Measurements from ENCODE around the gene NTRK2.

Gene NTRK2

DNA sequence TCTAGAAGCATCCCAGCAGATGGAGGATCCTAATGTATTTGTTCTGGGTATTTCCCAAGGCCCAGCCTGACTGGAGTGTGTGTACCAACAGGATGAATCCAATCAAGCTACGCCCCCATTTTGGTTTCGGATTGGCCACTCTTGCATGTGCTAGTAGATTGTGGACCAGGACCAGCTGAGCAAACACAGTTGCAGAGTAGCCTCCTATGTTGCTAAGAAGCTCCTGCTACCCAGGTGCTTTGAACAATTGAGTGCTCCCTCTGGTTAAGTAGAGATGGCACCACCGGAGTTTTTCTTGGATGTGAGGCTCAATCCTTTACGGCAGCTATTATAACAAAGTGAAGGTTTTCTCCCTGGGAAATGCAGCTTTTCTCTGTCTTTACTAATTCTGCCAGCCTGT lies 204.5 kb downstream of the NTRK2 start:
- H3K79me2 ChIP-seq: no peaks in the 10 kb centered on the region
- no peaks in the 10 kb centered on the region for H3K9me3 ChIP-seq (ENCODE audit: control insufficient read depth, low read length)
- H3K27me3 ChIP-seq (ENCODE audit: control insufficient read depth, insufficient read depth, low read length): no peaks in the 10 kb centered on the region
- no peaks in the 10 kb centered on the region for H3K36me3 ChIP-seq (ENCODE audit: control insufficient read depth, insufficient read depth, low read length)
- no peak overlapping the region for H3K4me3 ChIP-seq (ENCODE audit: low read depth, low read length)
- TF ChIP-seq, protein P1, sequence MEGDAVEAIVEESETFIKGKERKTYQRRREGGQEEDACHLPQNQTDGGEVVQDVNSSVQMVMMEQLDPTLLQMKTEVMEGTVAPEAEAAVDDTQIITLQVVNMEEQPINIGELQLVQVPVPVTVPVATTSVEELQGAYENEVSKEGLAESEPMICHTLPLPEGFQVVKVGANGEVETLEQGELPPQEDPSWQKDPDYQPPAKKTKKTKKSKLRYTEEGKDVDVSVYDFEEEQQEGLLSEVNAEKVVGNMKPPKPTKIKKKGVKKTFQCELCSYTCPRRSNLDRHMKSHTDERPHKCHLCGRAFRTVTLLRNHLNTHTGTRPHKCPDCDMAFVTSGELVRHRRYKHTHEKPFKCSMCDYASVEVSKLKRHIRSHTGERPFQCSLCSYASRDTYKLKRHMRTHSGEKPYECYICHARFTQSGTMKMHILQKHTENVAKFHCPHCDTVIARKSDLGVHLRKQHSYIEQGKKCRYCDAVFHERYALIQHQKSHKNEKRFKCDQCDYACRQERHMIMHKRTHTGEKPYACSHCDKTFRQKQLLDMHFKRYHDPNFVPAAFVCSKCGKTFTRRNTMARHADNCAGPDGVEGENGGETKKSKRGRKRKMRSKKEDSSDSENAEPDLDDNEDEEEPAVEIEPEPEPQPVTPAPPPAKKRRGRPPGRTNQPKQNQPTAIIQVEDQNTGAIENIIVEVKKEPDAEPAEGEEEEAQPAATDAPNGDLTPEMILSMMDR (IDR thresholded peaks at IDR 0.05): no peak
- H3K4me1 ChIP-seq: no peaks in the 10 kb centered on the region
- no peak overlapping the region for H3K27ac ChIP-seq
- no peak overlapping the region for H3K9ac ChIP-seq
- no peak overlapping the region for H3K4me2 ChIP-seq (ENCODE audit: low read length)
- H2AFZ ChIP-seq: no peak overlapping the region

DNA sequence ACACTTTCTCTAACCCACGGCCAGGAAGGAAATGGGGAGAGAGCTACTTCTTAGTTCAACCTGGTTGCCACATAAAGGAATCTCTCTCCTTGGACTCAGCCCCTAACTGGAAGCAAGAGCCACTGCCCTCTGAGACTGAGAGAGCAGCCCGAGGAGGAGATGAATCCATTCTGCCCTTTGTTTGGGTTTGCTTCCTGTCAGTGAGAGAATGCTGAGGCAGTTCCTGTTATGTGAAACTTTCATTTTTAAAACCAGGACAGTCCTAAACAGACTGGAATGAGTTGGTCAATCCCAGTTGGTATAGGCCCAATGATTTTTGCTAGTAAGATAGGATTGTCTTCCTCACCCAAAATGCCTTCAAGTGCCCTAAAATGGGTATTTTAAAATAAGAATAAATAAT lies 205.1 kb downstream of the NTRK2 start:
- H2AFZ ChIP-seq: no peak overlapping the region
- no peaks in the 10 kb centered on the region for H3K79me2 ChIP-seq
- TF ChIP-seq, protein P1 (IDR thresholded peaks at IDR 0.05): no peak
- no peak overlapping the region for H3K27ac ChIP-seq
- no peaks in the 10 kb centered on the region for H3K27me3 ChIP-seq (ENCODE audit: control insufficient read depth, insufficient read depth, low read length)
- no peak overlapping the region for H3K4me3 ChIP-seq (ENCODE audit: low read depth, low read length)
- no peaks in the 10 kb centered on the region for H3K9me3 ChIP-seq (ENCODE audit: control insufficient read depth, low read length)
- no peaks in the 10 kb centered on the region for H3K36me3 ChIP-seq (ENCODE audit: control insufficient read depth, insufficient read depth, low read length)
- no peaks in the 10 kb centered on the region for H3K4me1 ChIP-seq
- no peak overlapping the region for H3K4me2 ChIP-seq (ENCODE audit: low read length)
- H3K9ac ChIP-seq: no peak overlapping the region

DNA sequence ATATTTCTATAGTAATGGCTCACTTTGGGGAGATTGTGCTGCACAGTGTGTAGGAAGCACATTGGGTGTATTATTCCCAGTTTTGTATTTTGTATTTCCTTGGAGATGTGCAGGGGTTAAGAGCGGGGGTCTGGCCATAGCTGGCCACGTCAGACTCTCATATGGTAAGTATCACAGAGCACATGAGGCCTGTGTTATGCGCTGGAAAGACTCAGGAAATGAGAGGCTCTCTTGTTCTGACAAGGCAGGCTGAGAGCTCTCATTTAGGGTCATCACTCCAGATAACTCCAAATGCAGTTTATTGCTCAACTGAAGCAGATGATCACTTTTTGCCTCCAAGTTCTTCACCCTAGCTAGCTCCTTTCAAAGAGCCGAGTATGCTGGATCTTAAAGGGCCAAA lies 205.7 kb downstream of the NTRK2 start:
- H3K4me2 ChIP-seq (ENCODE audit: low read length): no peak overlapping the region
- H3K79me2 ChIP-seq: no peaks in the 10 kb centered on the region
- no peak overlapping the region for H2AFZ ChIP-seq
- no peak overlapping the region for H3K27ac ChIP-seq
- no peaks in the 10 kb centered on the region for H3K36me3 ChIP-seq (ENCODE audit: control insufficient read depth, insufficient read depth, low read length)
- TF ChIP-seq, protein P1 (IDR thresholded peaks at IDR 0.05): no peak
- no peaks in the 10 kb centered on the region for H3K9me3 ChIP-seq (ENCODE audit: control insufficient read depth, low read length)
- H3K27me3 ChIP-seq (ENCODE audit: control insufficient read depth, insufficient read depth, low read length): no peaks in the 10 kb centered on the region
- no peaks in the 10 kb centered on the region for H3K4me1 ChIP-seq
- no peak overlapping the region for H3K9ac ChIP-seq
- no peak overlapping the region for H3K4me3 ChIP-seq (ENCODE audit: low read depth, low read length)

DNA sequence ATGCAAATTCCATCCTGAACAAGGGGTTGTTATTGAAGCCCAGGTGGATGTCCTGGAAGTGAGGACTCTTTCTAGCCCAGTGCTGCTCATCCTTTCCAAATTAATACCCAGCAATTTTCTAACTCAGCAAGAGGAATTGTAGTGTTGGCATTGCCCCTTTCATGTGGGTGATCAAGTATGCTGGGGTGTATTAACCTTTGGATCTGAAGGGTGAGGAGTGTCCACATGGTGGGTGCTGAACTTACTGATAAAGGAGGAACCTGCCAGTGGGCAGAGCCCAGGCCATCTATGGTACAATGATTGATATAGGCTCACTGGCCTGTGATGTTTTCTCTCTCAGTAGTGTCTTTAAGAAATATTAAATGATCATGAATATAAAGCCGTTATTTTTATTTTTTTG lies 210.1 kb downstream of the NTRK2 start:
- no peaks in the 10 kb centered on the region for H3K9me3 ChIP-seq (ENCODE audit: control insufficient read depth, low read length)
- H3K27ac ChIP-seq: no peak overlapping the region
- H3K9ac ChIP-seq: no peak overlapping the region
- no peaks in the 10 kb centered on the region for H3K27me3 ChIP-seq (ENCODE audit: control insufficient read depth, insufficient read depth, low read length)
- H3K4me3 ChIP-seq (ENCODE audit: low read depth, low read length): no peak overlapping the region
- H3K4me1 ChIP-seq: no peaks in the 10 kb centered on the region
- TF ChIP-seq, protein P1 (IDR thresholded peaks at IDR 0.05): no peak
- H3K36me3 ChIP-seq (ENCODE audit: control insufficient read depth, insufficient read depth, low read length): no peaks in the 10 kb centered on the region
- no peak overlapping the region for H3K4me2 ChIP-seq (ENCODE audit: low read length)
- H3K79me2 ChIP-seq: no peaks in the 10 kb centered on the region
- H2AFZ ChIP-seq: no peak overlapping the region

DNA sequence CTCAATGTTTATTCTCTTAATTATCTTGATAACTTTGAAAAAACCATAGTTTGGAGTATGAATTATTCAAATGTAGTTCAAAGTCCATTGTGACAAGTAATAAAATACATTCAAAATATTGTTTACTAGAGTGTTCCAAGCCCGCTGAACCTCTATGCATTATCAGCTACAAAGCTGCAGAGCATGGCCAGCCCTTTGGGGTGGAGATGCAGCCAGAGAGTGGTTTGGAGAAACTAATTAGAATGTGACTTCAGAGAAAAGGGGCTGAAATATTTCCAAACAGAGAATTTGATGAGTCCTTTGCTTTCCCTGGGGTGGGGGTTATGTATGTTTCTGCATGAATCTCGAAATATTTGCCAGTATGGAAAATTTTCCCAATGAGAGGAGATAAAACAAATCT lies 211.3 kb downstream of the NTRK2 start:
- Histone ChIP-seq H3K4me2 (ENCODE audit: low read length) (no peak overlapping the region), H3K9ac (no peak overlapping the region), H3K27me3 (ENCODE audit: control insufficient read depth, insufficient read depth, low read length) (no peaks in the 10 kb centered on the region), H3K4me3 (ENCODE audit: low read depth, low read length) (no peak overlapping the region), H3K4me1 (no peaks in the 10 kb centered on the region), H3K27ac (no peak overlapping the region), H3K79me2 (no peaks in the 10 kb centered on the region), H2AFZ (no peak overlapping the region), H3K9me3 (ENCODE audit: control insufficient read depth, low read length) (no peaks in the 10 kb centered on the region), H3K36me3 (ENCODE audit: control insufficient read depth, insufficient read depth, low read length) (no peaks in the 10 kb centered on the region)
- TF ChIP-seq, protein P1 (IDR thresholded peaks at IDR 0.05): no peak
